HepG2 (cell line): ENCODE data around the gene POLR3H. TPM values are rescaled to one million over a fixed set of nuclear protein-coding genes. Genes with fewer than 3 reads are reported as not detected.

Experiments used
- ARID5B ChIP-seq: IDR thresholded peaks from 2 replicates; pipeline ENCODE4 v1.4.0; 2020; ENCODE audit warnings: mild to moderate bottlenecking, missing genetic modification reagents
- BHLHE40 ChIP-seq: IDR thresholded peaks from 2 replicates; pipeline ENCODE4 v1.6.1; 2011; ENCODE audit warnings: low read length, improper control_type of control experiment
- FLYWCH1 ChIP-seq: sonication (generic); formaldehyde crosslinking; IDR thresholded peaks from 2 replicates; pipeline ENCODE4 v1.8.1; 2023; ENCODE audit warnings: mild to moderate bottlenecking, missing genetic modification reagents
- HMGXB4 ChIP-seq, 2 experiments: sonication (generic) in 1 of 2; formaldehyde crosslinking in 1 of 2; IDR thresholded peaks; 2 replicates each; pipeline versions ENCODE4 v1.4.0 to v1.6.1; 2018 to 2020; ENCODE audit warnings: missing genetic modification reagents in 2 of 2, borderline replicate concordance in 1 of 2, low read depth in 1 of 2, mild to moderate bottlenecking in 1 of 2, missing biosample characterization in 1 of 2
- HNRNPL ChIP-seq: fragments of 200-400 bp; formaldehyde crosslinking; IDR thresholded peaks from 2 replicates; pipeline ENCODE4 v1.6.1; 2017; ENCODE audit warnings: mild to moderate bottlenecking, low read depth, low read length
- KLF12 ChIP-seq: sonication (generic); formaldehyde crosslinking; IDR thresholded peaks from 2 replicates; pipeline ENCODE4 v1.4.0; 2020; ENCODE audit warnings: missing genetic modification reagents, borderline replicate concordance
- MIER2 ChIP-seq: IDR thresholded peaks from 2 replicates; pipeline ENCODE4 v1.6.1; 2016; ENCODE audit warnings: missing biosample characterization, missing genetic modification reagents
- NFKB2 ChIP-seq: sonication (generic); formaldehyde crosslinking; IDR thresholded peaks from 2 replicates; pipeline ENCODE4 v1.4.0; 2020; ENCODE audit warnings: missing genetic modification reagents, borderline replicate concordance
- PCBP1 ChIP-seq: fragments of 200-400 bp; formaldehyde crosslinking; IDR thresholded peaks from 2 replicates; pipeline ENCODE4 v1.6.1; 2017; ENCODE audit warnings: mild to moderate bottlenecking, low read depth, low read length, borderline replicate concordance
- RARG ChIP-seq: sonication (generic); formaldehyde crosslinking; IDR thresholded peaks from 2 replicates; pipeline ENCODE4 v1.4.0; 2020; ENCODE audit warnings: low read depth, mild to moderate bottlenecking, missing genetic modification reagents
- ZNF713 ChIP-seq: sonication (generic); formaldehyde crosslinking; IDR thresholded peaks from 2 replicates; pipeline ENCODE4 v1.4.0; 2020; ENCODE audit warnings: mild to moderate bottlenecking, missing genetic modification reagents
- polyA plus RNA-seq, 8 experiments: library from polyadenylated mRNA; depleted of rRNA in 3 of 8; stranded (reverse) in 7 of 8; unstranded in 1 of 8; fragments of >200 nt; fragmentation: Illumina TruSeq in 4 of 8; extraction: Trizol in 4 of 8; gene quantifications; 2 replicates each; pipeline versions ENCODE4 v1.2.1 to v1.2.3, GENCODE V29; 2011 to 2016; ENCODE audit warnings: low read depth in 4 of 8, missing spikeins in 1 of 8, mixed read lengths in 1 of 8; ENCODE audit not compliant: insufficient read depth in 1 of 8
- total RNA-seq, 5 experiments: library from RNA; depleted of rRNA; stranded (reverse); fragments of >200 nt; fragmentation: Illumina TruSeq; extraction: Trizol; gene quantifications; 2 replicates each; pipeline ENCODE4 v1.2.3, GENCODE V29; 2016; ENCODE audit warnings: low read depth in 1 of 5
- TF ChIP-seq, protein P1 (sequence below): sonication (generic); formaldehyde crosslinking; IDR thresholded peaks from 2 replicates; pipeline ENCODE4 v1.4.0; 2020; ENCODE audit warnings: missing genetic modification reagents
- TF ChIP-seq, protein P2 (sequence below), 2 experiments: IDR thresholded peaks; 2 replicates each; pipeline ENCODE4 v1.6.1; 2011 to 2012; ENCODE audit warnings: low read length in 2 of 2, borderline replicate concordance in 1 of 2, low read depth in 1 of 2, mild to moderate bottlenecking in 1 of 2, moderate library complexity in 1 of 2
- TF ChIP-seq, protein P3 (sequence below), 2 experiments: sonication (generic) in 1 of 2; formaldehyde crosslinking in 1 of 2; IDR thresholded peaks; 2 replicates each; pipeline versions ENCODE4 v1.5.1 to v1.6.1; 2011 to 2020; ENCODE audit warnings: borderline replicate concordance in 1 of 2, low read depth in 1 of 2, low read length in 1 of 2, mild to moderate bottlenecking in 1 of 2, missing genetic modification reagents in 1 of 2, moderate library complexity in 1 of 2

Gene POLR3H
- total and polyA plus RNA-seq, 2 of the 13 experiments (the other 11 are each of a cell fraction or from before 2014, with no cell fraction given) = 10.3 to 28.6 TPM

GRCh38 chr22:41589391-41590241 is 45.3 kb upstream of the POLR3H start, which contains the start of gene PMM1 (continued):
- TF ChIP-seq HNRNPL (no peak), PCBP1 (peak; percentile 81; the same call in 1 of the 2 replicates), FLYWCH1 (CRISPR knock-in tag) (no peak), KLF12 (CRISPR knock-in tag) (no peak), NFKB2 (no peak), HMGXB4 (CRISPR knock-in tag; IDR thresholded peaks at IDR 0.05; ENCODE audit: borderline replicate concordance in 1 of 2, low read depth in 1 of 2) (peak in 1 of 2 experiments; percentile 55; a peak in 1 of 4 replicates), ARID5B (CRISPR knock-in tag) (no peak), ZNF713 (no peak), RARG (CRISPR knock-in tag) (no peak), BHLHE40 (no peak), MIER2 (CRISPR knock-in tag) (no peak)
- TF ChIP-seq, protein P1, sequence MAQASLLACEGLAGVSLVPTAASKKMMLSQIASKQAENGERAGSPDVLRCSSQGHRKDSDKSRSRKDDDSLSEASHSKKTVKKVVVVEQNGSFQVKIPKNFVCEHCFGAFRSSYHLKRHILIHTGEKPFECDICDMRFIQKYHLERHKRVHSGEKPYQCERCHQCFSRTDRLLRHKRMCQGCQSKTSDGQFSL (CRISPR knock-in tag) = no peak
- TF ChIP-seq, protein P2, sequence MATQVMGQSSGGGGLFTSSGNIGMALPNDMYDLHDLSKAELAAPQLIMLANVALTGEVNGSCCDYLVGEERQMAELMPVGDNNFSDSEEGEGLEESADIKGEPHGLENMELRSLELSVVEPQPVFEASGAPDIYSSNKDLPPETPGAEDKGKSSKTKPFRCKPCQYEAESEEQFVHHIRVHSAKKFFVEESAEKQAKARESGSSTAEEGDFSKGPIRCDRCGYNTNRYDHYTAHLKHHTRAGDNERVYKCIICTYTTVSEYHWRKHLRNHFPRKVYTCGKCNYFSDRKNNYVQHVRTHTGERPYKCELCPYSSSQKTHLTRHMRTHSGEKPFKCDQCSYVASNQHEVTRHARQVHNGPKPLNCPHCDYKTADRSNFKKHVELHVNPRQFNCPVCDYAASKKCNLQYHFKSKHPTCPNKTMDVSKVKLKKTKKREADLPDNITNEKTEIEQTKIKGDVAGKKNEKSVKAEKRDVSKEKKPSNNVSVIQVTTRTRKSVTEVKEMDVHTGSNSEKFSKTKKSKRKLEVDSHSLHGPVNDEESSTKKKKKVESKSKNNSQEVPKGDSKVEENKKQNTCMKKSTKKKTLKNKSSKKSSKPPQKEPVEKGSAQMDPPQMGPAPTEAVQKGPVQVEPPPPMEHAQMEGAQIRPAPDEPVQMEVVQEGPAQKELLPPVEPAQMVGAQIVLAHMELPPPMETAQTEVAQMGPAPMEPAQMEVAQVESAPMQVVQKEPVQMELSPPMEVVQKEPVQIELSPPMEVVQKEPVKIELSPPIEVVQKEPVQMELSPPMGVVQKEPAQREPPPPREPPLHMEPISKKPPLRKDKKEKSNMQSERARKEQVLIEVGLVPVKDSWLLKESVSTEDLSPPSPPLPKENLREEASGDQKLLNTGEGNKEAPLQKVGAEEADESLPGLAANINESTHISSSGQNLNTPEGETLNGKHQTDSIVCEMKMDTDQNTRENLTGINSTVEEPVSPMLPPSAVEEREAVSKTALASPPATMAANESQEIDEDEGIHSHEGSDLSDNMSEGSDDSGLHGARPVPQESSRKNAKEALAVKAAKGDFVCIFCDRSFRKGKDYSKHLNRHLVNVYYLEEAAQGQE (IDR thresholded peaks at IDR 0.05; ENCODE audit: borderline replicate concordance in 1 of 2, low read depth in 1 of 2, low read length in 2 of 2) = peak in 1 of 2 experiments; percentile 8; a peak in 1 of 4 replicates
- TF ChIP-seq, protein P3, sequence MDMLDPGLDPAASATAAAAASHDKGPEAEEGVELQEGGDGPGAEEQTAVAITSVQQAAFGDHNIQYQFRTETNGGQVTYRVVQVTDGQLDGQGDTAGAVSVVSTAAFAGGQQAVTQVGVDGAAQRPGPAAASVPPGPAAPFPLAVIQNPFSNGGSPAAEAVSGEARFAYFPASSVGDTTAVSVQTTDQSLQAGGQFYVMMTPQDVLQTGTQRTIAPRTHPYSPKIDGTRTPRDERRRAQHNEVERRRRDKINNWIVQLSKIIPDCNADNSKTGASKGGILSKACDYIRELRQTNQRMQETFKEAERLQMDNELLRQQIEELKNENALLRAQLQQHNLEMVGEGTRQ (IDR thresholded peaks at IDR 0.05; ENCODE audit: low read depth, low read length) = no peak
- TF ChIP-seq, protein P3 (CRISPR knock-in tag; IDR thresholded peaks at IDR 0.05; ENCODE audit: borderline replicate concordance) = no peak; the same call in 1 of the 2 replicates
